ENCODE results near the gene PODXL2.

DNA sequence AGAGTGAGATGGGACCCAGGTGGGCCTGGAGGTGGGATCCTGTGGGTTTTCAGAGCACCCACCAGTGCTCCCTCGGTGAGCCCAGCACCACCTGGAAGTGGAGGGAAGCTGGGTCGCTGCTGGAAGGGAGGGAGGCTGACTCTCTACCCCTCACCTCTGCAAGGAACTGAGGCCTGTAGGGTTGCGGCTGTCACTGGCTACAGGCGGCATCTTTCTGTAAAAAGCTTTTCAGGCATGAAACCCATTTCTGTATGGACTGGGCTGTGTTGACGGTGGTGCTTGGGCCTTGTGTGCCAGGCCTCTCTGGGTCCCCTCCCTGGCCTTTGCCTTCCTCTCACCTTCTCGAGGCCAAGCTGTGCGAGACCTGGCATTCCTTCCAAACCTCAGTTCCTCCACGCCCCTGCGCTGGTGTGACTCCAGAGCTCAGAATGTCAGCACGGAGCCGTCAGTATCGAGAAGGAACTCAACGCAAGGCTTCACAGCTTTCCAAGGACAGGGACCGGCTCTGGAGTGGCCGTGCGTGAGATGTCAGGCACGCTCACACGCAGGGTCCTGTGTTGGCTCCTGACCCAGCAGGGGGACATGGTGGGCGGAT lies 60.4 kb downstream of the PODXL2 start:
- TF ChIP-seq CTCF (IDR thresholded peaks at IDR 0.05) (no peak), POLR2A (IDR thresholded peaks at IDR 0.05) (no peak)

All from uterus (tissue), 2 donors.